ENCODE results near the gene CA9.

- TF ChIP-seq, protein P1, sequence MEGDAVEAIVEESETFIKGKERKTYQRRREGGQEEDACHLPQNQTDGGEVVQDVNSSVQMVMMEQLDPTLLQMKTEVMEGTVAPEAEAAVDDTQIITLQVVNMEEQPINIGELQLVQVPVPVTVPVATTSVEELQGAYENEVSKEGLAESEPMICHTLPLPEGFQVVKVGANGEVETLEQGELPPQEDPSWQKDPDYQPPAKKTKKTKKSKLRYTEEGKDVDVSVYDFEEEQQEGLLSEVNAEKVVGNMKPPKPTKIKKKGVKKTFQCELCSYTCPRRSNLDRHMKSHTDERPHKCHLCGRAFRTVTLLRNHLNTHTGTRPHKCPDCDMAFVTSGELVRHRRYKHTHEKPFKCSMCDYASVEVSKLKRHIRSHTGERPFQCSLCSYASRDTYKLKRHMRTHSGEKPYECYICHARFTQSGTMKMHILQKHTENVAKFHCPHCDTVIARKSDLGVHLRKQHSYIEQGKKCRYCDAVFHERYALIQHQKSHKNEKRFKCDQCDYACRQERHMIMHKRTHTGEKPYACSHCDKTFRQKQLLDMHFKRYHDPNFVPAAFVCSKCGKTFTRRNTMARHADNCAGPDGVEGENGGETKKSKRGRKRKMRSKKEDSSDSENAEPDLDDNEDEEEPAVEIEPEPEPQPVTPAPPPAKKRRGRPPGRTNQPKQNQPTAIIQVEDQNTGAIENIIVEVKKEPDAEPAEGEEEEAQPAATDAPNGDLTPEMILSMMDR (IDR thresholded peaks at IDR 0.05; ENCODE audit: borderline replicate concordance, extremely low read depth, low read length, poor library complexity, severe bottlenecking): no peak
- no peak for TF ChIP-seq EZH2 (IDR thresholded peaks at IDR 0.05; ENCODE audit: borderline replicate concordance, low read depth, low read length, severe bottlenecking)
Observed at GRCh38 chr9:35695943-35696401, 22.2 kb downstream of the CA9 start.
